ENCODE results near the gene KRTAP5-4.

DNA sequence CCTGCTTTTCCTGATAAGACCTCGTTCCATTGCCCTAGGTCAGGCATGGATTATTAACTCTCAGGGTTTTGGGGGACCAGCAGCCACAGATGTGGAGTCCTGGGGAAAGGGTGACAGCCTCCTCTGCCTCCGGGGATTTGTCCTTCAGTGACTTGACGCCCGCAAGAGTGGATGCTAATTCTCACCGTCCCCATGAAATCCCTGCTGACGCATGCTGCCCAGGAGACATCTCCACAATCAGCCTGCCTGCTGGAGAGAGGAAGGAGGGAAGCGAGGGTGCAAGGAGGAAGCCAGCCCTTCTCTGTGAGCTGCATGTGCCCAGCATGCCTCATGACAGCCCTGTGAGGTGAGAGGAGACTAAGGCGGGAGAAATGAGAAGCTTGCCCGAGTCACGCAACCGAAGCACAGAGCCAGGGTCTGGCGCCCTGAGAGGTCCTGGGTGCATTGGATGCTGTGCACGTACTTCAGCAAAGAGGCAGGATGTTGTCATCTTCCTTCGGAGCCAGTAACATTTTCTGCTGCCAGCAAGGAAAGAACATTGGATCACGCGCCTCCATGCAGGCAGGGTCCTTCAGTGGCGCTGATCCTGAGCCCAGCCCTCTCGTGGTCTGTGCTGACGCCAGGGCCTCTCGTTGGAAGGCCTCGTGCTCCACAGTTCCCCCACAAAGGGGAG is 47.7 kb upstream of the KRTAP5-4 start:
- TF ChIP-seq, protein P1, sequence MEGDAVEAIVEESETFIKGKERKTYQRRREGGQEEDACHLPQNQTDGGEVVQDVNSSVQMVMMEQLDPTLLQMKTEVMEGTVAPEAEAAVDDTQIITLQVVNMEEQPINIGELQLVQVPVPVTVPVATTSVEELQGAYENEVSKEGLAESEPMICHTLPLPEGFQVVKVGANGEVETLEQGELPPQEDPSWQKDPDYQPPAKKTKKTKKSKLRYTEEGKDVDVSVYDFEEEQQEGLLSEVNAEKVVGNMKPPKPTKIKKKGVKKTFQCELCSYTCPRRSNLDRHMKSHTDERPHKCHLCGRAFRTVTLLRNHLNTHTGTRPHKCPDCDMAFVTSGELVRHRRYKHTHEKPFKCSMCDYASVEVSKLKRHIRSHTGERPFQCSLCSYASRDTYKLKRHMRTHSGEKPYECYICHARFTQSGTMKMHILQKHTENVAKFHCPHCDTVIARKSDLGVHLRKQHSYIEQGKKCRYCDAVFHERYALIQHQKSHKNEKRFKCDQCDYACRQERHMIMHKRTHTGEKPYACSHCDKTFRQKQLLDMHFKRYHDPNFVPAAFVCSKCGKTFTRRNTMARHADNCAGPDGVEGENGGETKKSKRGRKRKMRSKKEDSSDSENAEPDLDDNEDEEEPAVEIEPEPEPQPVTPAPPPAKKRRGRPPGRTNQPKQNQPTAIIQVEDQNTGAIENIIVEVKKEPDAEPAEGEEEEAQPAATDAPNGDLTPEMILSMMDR (IDR thresholded peaks at IDR 0.05): no peak
- TF ChIP-seq POLR2A (IDR thresholded peaks at IDR 0.05): no peak
